ENCODE data around the gene DCAF17.

GRCh38 chr2:171416009-171416926 lies 17.8 kb upstream of the DCAF17 start:
- TF ChIP-seq POLR2A (IDR thresholded peaks at IDR 0.05) (no peak), CTCF (IDR thresholded peaks at IDR 0.05) (peak; percentile 64 to 83 (median 79)), POLR2AphosphoS5 (IDR thresholded peaks at IDR 0.05; ENCODE audit: insufficient read depth in 1 of 2, low read depth in 1 of 2) (peak in 1 of 2 donors; percentile 80)
